ENCODE measurements around the gene OR5A1.
"Not testable (repeated sequence)": the region's sequence is repeated elsewhere in the genome, so short reads cannot be mapped to it uniquely, and the experiment has no call there.

The OR5A1 gene

GRCh38 chr11:59445624-59446023, 9.4 kb downstream of the OR5A1 start:
- not testable (repeated sequence) for H3K36me3 Mint-ChIP-seq, H3K4me3 Mint-ChIP-seq, H3K4me1 Mint-ChIP-seq

GRCh38 chr11:59448484-59448883, 12.2 kb downstream of the OR5A1 start:
- no peaks in the 10 kb centered on the region for H3K36me3 Mint-ChIP-seq
- no peak overlapping the region for H3K4me3 Mint-ChIP-seq
- no peak for DNase-seq (ENCODE audit: low spot score in 2 of 2)
- no peaks in the 10 kb centered on the region for H3K9me3 Mint-ChIP-seq
- H3K27ac Mint-ChIP-seq = no peak overlapping the region
- no peak for ATAC-seq
- no peaks in the 10 kb centered on the region for H3K4me1 Mint-ChIP-seq

More at GRCh38 chr11:59445624-59446023, 9.4 kb downstream of the OR5A1 start:
- not testable (repeated sequence) for ATAC-seq; H3K27ac Mint-ChIP-seq; H3K9me3 Mint-ChIP-seq; DNase-seq (ENCODE audit: low spot score in 2 of 2)

- no peak for ATAC-seq
- no peak within 1 kb of the TSS for H3K27ac Mint-ChIP-seq
- no peak for DNase-seq (ENCODE audit: low spot score in 2 of 2)
- no peaks in the 10 kb centered on the region for H3K9me3 Mint-ChIP-seq
- no peaks in the 10 kb centered on the region for H3K36me3 Mint-ChIP-seq
- H3K4me1 Mint-ChIP-seq = no peaks in the 10 kb centered on the region
- H3K4me3 Mint-ChIP-seq = no peak within 1 kb of the TSS
Measured at GRCh38 chr11:59456661-59457060, 20.4 kb downstream of the OR5A1 start, which contains the start of gene OR4D6. Gene OR4D6, plus strand, starts transcription at chr11:59456961. Its CDS starts 0 bp downstream, at chr11:59456961.

GRCh38 chr11:59459916-59460315, 23.6 kb downstream of the OR5A1 start:
- no peak overlapping the region for H3K4me3 Mint-ChIP-seq
- ATAC-seq (no peak), DNase-seq (ENCODE audit: low spot score in 2 of 2) (no peak)
- H3K36me3 Mint-ChIP-seq = no peaks in the 10 kb centered on the region
- H3K9me3 Mint-ChIP-seq = no peaks in the 10 kb centered on the region
- no peaks in the 10 kb centered on the region for H3K4me1 Mint-ChIP-seq
- H3K27ac Mint-ChIP-seq = no peak overlapping the region

GRCh38 chr11:59463190-59463641, 26.9 kb downstream of the OR5A1 start:
- no peaks in the 10 kb centered on the region for H3K36me3 Mint-ChIP-seq
- no peak for ATAC-seq
- H3K4me1 Mint-ChIP-seq = no peaks in the 10 kb centered on the region
- H3K4me3 Mint-ChIP-seq = no peak overlapping the region
- H3K9me3 Mint-ChIP-seq = no peaks in the 10 kb centered on the region
- no peak for DNase-seq (ENCODE audit: low spot score in 2 of 2)
- H3K27ac Mint-ChIP-seq = no peak overlapping the region

GRCh38 chr11:59473015-59473414, 36.7 kb downstream of the OR5A1 start, which contains the start of gene OR4D10:
Gene OR4D10, plus strand, starts transcription at chr11:59473315. Its CDS starts 4,115 bp downstream, at chr11:59477430.
- Mint-ChIP-seq H3K4me1 (no peaks in the 10 kb centered on the region), H3K4me3 (no peak within 1 kb of the TSS), H3K36me3 (no peaks in the 10 kb centered on the region), H3K9me3 (no peaks in the 10 kb centered on the region), H3K27ac (no peak within 1 kb of the TSS)
- DNase-seq (ENCODE audit: low spot score in 2 of 2) = no peak
- ATAC-seq = no peak

- H3K36me3 Mint-ChIP-seq = no peaks in the 10 kb centered on the region
- ATAC-seq (no peak), DNase-seq (ENCODE audit: low spot score in 2 of 2) (no peak)
- no peak overlapping the region for H3K27ac Mint-ChIP-seq
- no peak overlapping the region for H3K4me3 Mint-ChIP-seq
- H3K4me1 Mint-ChIP-seq = no peaks in the 10 kb centered on the region
- no peaks in the 10 kb centered on the region for H3K9me3 Mint-ChIP-seq
Measured at GRCh38 chr11:59475176-59475575, 38.9 kb downstream of the OR5A1 start.

- DNase-seq (ENCODE audit: low spot score in 2 of 2) (no peak), ATAC-seq (no peak)
- no peaks in the 10 kb centered on the region for H3K4me1 Mint-ChIP-seq
- no peak overlapping the region for H3K4me3 Mint-ChIP-seq
- H3K36me3 Mint-ChIP-seq = no peaks in the 10 kb centered on the region
- no peaks in the 10 kb centered on the region for H3K9me3 Mint-ChIP-seq
- H3K27ac Mint-ChIP-seq = no peak overlapping the region
Measured at GRCh38 chr11:59479906-59480305, 43.6 kb downstream of the OR5A1 start.

GRCh38 chr11:59480359-59480758, 44.1 kb downstream of the OR5A1 start:
- Mint-ChIP-seq H3K4me3 (no peak overlapping the region), H3K9me3 (no peaks in the 10 kb centered on the region), H3K36me3 (no peaks in the 10 kb centered on the region), H3K27ac (no peak overlapping the region), H3K4me1 (no peaks in the 10 kb centered on the region)
- DNase-seq (ENCODE audit: low spot score in 2 of 2) (no peak), ATAC-seq (no peak)
